ENCODE results near the gene CSNK1E.
A peak's percentile ranks its signal among the peaks of the same experiment; 100 is the strongest.

DNA sequence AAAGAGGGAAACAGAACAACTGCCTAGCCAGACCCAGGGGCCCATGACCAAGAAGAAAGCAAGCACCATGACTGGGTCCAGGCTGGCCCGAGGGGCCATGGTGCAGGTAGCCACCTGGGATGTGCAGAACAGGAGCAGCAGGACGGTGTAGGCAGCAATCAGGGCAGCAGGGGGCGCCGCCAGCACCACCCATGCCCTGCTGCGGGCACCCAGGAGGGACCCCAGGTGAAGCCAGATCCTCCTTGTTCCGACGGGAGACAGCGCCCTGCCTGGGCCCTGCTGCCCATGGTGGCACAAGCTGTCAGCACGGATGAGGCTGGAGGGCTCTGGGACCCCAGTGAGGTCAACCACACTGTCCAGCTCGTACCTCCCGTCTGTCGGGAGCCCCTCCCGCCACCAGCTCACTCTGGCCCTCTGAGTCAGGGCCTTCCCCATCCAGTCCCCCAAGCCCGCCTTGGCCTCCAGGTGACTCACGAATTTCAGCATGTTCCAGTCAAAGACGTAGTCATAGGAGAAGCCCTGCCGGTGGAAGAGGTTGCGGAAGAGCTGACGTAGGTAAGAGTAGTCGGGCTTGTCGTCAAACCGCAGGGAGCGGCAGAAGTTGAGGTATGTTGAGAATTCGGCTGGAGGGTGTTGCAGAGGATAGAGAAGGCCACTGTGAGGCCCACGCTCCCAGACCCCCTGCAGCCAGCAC is 18.8 kb downstream of the CSNK1E start:
- TF ChIP-seq, protein P1, sequence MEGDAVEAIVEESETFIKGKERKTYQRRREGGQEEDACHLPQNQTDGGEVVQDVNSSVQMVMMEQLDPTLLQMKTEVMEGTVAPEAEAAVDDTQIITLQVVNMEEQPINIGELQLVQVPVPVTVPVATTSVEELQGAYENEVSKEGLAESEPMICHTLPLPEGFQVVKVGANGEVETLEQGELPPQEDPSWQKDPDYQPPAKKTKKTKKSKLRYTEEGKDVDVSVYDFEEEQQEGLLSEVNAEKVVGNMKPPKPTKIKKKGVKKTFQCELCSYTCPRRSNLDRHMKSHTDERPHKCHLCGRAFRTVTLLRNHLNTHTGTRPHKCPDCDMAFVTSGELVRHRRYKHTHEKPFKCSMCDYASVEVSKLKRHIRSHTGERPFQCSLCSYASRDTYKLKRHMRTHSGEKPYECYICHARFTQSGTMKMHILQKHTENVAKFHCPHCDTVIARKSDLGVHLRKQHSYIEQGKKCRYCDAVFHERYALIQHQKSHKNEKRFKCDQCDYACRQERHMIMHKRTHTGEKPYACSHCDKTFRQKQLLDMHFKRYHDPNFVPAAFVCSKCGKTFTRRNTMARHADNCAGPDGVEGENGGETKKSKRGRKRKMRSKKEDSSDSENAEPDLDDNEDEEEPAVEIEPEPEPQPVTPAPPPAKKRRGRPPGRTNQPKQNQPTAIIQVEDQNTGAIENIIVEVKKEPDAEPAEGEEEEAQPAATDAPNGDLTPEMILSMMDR (IDR thresholded peaks at IDR 0.05), result peak in 1 of 2 donors; percentile 38
- no peak for TF ChIP-seq POLR2A (IDR thresholded peaks at IDR 0.05)
- no peak for TF ChIP-seq POLR2AphosphoS5 (IDR thresholded peaks at IDR 0.05)
